ENCODE results near the gene DMD.

DNA sequence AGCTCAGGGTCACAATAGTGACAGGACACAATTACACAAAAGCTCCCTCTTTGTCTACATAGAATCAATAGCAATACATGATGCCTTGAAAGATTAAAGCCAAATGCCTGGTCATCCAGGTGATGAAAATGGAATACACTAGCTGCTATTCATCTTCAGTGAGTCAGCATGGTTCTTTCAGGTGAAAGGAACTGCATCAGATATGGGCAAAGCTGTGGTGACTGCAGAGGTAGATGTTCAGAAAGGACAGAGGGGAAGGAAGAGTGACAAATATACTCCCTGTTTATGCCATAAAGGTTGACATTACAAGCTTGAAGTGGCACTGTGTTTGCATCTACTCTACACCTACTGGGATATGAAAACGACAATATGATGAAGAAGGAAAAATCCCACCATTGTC, 2119.5 kb downstream of the DMD start:
- TF ChIP-seq, protein P1, sequence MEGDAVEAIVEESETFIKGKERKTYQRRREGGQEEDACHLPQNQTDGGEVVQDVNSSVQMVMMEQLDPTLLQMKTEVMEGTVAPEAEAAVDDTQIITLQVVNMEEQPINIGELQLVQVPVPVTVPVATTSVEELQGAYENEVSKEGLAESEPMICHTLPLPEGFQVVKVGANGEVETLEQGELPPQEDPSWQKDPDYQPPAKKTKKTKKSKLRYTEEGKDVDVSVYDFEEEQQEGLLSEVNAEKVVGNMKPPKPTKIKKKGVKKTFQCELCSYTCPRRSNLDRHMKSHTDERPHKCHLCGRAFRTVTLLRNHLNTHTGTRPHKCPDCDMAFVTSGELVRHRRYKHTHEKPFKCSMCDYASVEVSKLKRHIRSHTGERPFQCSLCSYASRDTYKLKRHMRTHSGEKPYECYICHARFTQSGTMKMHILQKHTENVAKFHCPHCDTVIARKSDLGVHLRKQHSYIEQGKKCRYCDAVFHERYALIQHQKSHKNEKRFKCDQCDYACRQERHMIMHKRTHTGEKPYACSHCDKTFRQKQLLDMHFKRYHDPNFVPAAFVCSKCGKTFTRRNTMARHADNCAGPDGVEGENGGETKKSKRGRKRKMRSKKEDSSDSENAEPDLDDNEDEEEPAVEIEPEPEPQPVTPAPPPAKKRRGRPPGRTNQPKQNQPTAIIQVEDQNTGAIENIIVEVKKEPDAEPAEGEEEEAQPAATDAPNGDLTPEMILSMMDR (conservative IDR thresholded peaks at IDR 0.05; ENCODE audit: low read length) = no peak
- no peak for TF ChIP-seq EZH2phosphoT487 (IDR thresholded peaks at IDR 0.05; ENCODE audit: borderline replicate concordance)
